Chondrocyte (in vitro differentiated cells): ENCODE results near the gene CFAP58. TPM values are rescaled to one million over a fixed set of nuclear protein-coding genes. Genes with fewer than 3 reads are reported as not detected.

ENCODE experiments used
- DNase-seq: peaks from one replicate; pipeline ENCODE4 v3.0.0; 2021; ENCODE audit warnings: mixed read lengths, low spot score
- H3K27ac Mint-ChIP-seq: one replicate; pipeline ENCODE4 v1.8.0; 2021; ENCODE audit warnings: mild to moderate bottlenecking, moderate library complexity, mixed read lengths; ENCODE audit not compliant: unreplicated experiment
- H3K27me3 Mint-ChIP-seq: 2 replicates; pipeline ENCODE4 v1.8.0; 2021; ENCODE audit warnings: low read depth, mixed read lengths
- H3K36me3 Mint-ChIP-seq: 2 replicates; pipeline ENCODE4 v1.8.0; 2021; ENCODE audit warnings: low read depth, mixed read lengths
- H3K4me1 Mint-ChIP-seq: 2 replicates; pipeline ENCODE4 v1.8.0; 2021; ENCODE audit warnings: low read depth, mild to moderate bottlenecking, mixed read lengths
- H3K4me3 Mint-ChIP-seq: one replicate; pipeline ENCODE4 v1.8.0; 2021; ENCODE audit warnings: mild to moderate bottlenecking, moderate library complexity, mixed read lengths; ENCODE audit not compliant: unreplicated experiment
- H3K9me3 Mint-ChIP-seq: 2 replicates; pipeline ENCODE4 v1.8.0; 2021; ENCODE audit warnings: low read depth, mixed read lengths
- CTCF ChIP-seq: fragments of 200-600 bp; sonication (generic); IDR thresholded peaks from 2 replicates; pipeline ENCODE4 v1.5.0; 2021; ENCODE audit warnings: antibody characterized with exemption, mild to moderate bottlenecking, moderate library complexity
- total RNA-seq: library from RNA; stranded (reverse); gene quantifications from 3 replicates; pipeline ENCODE4 v1.2.1, GENCODE V29; 2021

The CFAP58 gene
- total RNA-seq, 1 donor from 2014 or later: 0.15 TPM

- no peak for TF ChIP-seq CTCF
- H3K27ac Mint-ChIP-seq: peak overlapping the region; percentile 52
- no peaks in the 10 kb centered on the region for H3K27me3 Mint-ChIP-seq
- H3K4me1 Mint-ChIP-seq: peaks cover 47% of the 10 kb centered on the region
- H3K36me3 Mint-ChIP-seq: peaks cover 2% of the 10 kb centered on the region
- DNase-seq: no peak
- H3K4me3 Mint-ChIP-seq: no peak overlapping the region
- H3K9me3 Mint-ChIP-seq: no peaks in the 10 kb centered on the region
These were observed 34.6 kb upstream of the CFAP58 start for GRCh38 chr10:104318810-104319741.

- TF ChIP-seq CTCF: no peak
- no peak overlapping the region for H3K27ac Mint-ChIP-seq
- H3K4me3 Mint-ChIP-seq: no peak overlapping the region
- DNase-seq: no peak
- no peaks in the 10 kb centered on the region for H3K27me3 Mint-ChIP-seq
- no peaks in the 10 kb centered on the region for H3K36me3 Mint-ChIP-seq
- peaks cover 57% of the 10 kb centered on the region for H3K4me1 Mint-ChIP-seq
- H3K9me3 Mint-ChIP-seq: no peaks in the 10 kb centered on the region
These were observed 32.4 kb upstream of the CFAP58 start for GRCh38 chr10:104321226-104321625.

GRCh38 chr10:104321725-104322415, 31.8 kb upstream of the CFAP58 start:
- Mint-ChIP-seq H3K27me3 (no peaks in the 10 kb centered on the region), H3K36me3 (no peaks in the 10 kb centered on the region), H3K4me1 (peaks cover 57% of the 10 kb centered on the region), H3K9me3 (no peaks in the 10 kb centered on the region), H3K4me3 (no peak overlapping the region), H3K27ac (peak overlapping the region; percentile 58)
- no peak for DNase-seq
- TF ChIP-seq CTCF: no peak

GRCh38 chr10:104322416-104322782, 31.2 kb upstream of the CFAP58 start:
- no peak overlapping the region for H3K4me3 Mint-ChIP-seq
- no peaks in the 10 kb centered on the region for H3K9me3 Mint-ChIP-seq
- no peak for DNase-seq
- no peaks in the 10 kb centered on the region for H3K27me3 Mint-ChIP-seq
- peaks cover 57% of the 10 kb centered on the region for H3K4me1 Mint-ChIP-seq
- no peak overlapping the region for H3K27ac Mint-ChIP-seq
- no peaks in the 10 kb centered on the region for H3K36me3 Mint-ChIP-seq
- no peak for TF ChIP-seq CTCF

GRCh38 chr10:104323085-104323484, 30.5 kb upstream of the CFAP58 start:
- no peak overlapping the region for H3K4me3 Mint-ChIP-seq
- peaks cover 57% of the 10 kb centered on the region for H3K4me1 Mint-ChIP-seq
- no peaks in the 10 kb centered on the region for H3K27me3 Mint-ChIP-seq
- H3K27ac Mint-ChIP-seq: no peak overlapping the region
- no peaks in the 10 kb centered on the region for H3K36me3 Mint-ChIP-seq
- no peaks in the 10 kb centered on the region for H3K9me3 Mint-ChIP-seq
- TF ChIP-seq CTCF: no peak
- no peak for DNase-seq
